IMR-90 (cell line): ENCODE data around the gene FAM180A.

Source experiments
- CEBPB ChIP-seq: IDR thresholded peaks from 2 replicates; pipeline ENCODE4 v1.6.1; 2012; ENCODE audit warnings: low read depth, low read length, improper control_type of control experiment
- CTCF ChIP-seq: conservative IDR thresholded peaks from 2 replicates; pipeline ENCODE4 v1.5.1; 2012; ENCODE audit warnings: mild to moderate bottlenecking, low read depth, low read length, improper control_type of control experiment

- TF ChIP-seq CEBPB: no peak
- TF ChIP-seq CTCF: no peak
Measured at GRCh38 chr7:135681762-135682161, 66.9 kb downstream of the FAM180A start.
